Bronchus fibroblast of lung (primary cell): ENCODE measurements around the gene GRHL3. TPM values are rescaled to one million over a fixed set of nuclear protein-coding genes. Genes with fewer than 3 reads are reported as not detected.

Experiments
- total RNA-seq: library from RNA; depleted of rRNA; stranded (reverse); fragments of >200 nt; gene quantifications from 2 replicates; pipeline ENCODE4 v1.2.3, GENCODE V29; 2015

The GRHL3 gene
- 0.17 TPM in 1 of 2 replicates, not detected in the other for total RNA-seq

GRCh38 chr1:24319312-24319863, at the start of gene GRHL3:
GRHL3 (plus strand) TSS chr1:24319357; CDS start chr1:24319552, 195 bp downstream.

Other genes with a start within 250 kb of the GRHL3 start
- gene MYOM3, start 207.2 kb upstream of the GRHL3 start, total RNA-seq = not detected in 2 replicates
- gene IL22RA1, start 176.2 kb upstream of the GRHL3 start, total RNA-seq = not detected in 2 replicates
- not detected in 2 replicates for gene IFNLR1, start 132.1 kb upstream of the GRHL3 start, total RNA-seq
- 6.7 and 8.2 TPM in 2 replicates for gene STPG1, start 94.4 kb downstream of the GRHL3 start, total RNA-seq
- 38.9 and 39.7 TPM in 2 replicates for gene NIPAL3, start 96.4 kb downstream of the GRHL3 start, total RNA-seq
- gene RCAN3, start 183.5 kb downstream of the GRHL3 start, total RNA-seq = 4.2 and 4.9 TPM in 2 replicates
- not detected in 2 replicates for gene NCMAP, start 236.7 kb downstream of the GRHL3 start, total RNA-seq